H1 (cell line): ENCODE measurements around the gene CDH1. TPM values are rescaled to one million over a fixed set of nuclear protein-coding genes. Genes with fewer than 3 reads are reported as not detected.

Source experiments
- EP300 ChIP-seq, 2 experiments: IDR thresholded peaks; 1 replicate in 1 of 2; 2 replicates in 1 of 2; pipeline ENCODE4 v1.6.1; 2011 to 2012; ENCODE audit warnings: low read depth in 2 of 2, low read length in 2 of 2, mild to moderate bottlenecking in 2 of 2, borderline replicate concordance in 1 of 2, inconsistent platforms in 1 of 2, moderate library complexity in 1 of 2
- KDM4A ChIP-seq: IDR thresholded peaks from one replicate; pipeline ENCODE4 v1.7.1; 2012; ENCODE audit warnings: low read depth, mild to moderate bottlenecking, moderate library complexity, low read length, inconsistent platforms; ENCODE audit not compliant: severe bottlenecking
- POLR2AphosphoS5 ChIP-seq: IDR thresholded peaks from 2 replicates; pipeline ENCODE4 v1.6.1; 2011; ENCODE audit warnings: low read depth, low read length
- polyA plus RNA-seq, 7 experiments: library from polyadenylated mRNA; depleted of rRNA in 3 of 7; stranded (reverse) in 5 of 7; unstranded in 2 of 7; fragments of >200 nt in 5 of 7; fragments of 200-250 nt in 2 of 7; gene quantifications; 1 replicate in 5 of 7; 2 replicates in 1 of 7; 4 replicates in 1 of 7; pipeline versions ENCODE4 v1.2.1 to v1.2.3, GENCODE V29; 2011 to 2013; ENCODE audit warnings: missing spikeins in 2 of 7, mixed read lengths in 2 of 7
- total RNA-seq: library from RNA; stranded (reverse); fragmentation: NEBNext Ultra II Directional; extraction: Animal tissue kit (Norgen Biotek cat#: 25700); gene quantifications from 2 replicates; pipeline ENCODE4 v1.2.1, GENCODE V29; 2021

Gene CDH1
- total and polyA plus RNA-seq, 2 of the 8 experiments (the other 6 are each of a cell fraction or from before 2014, with no cell fraction given): 133 to 265 TPM

GRCh38 chr16:68750193-68750695 lies 13.2 kb downstream of the CDH1 start (continued):
- no peak for TF ChIP-seq POLR2AphosphoS5
- TF ChIP-seq KDM4A: no peak
- no peak for TF ChIP-seq EP300 (IDR thresholded peaks at IDR 0.05; ENCODE audit: borderline replicate concordance in 1 of 2, low read depth in 2 of 2, low read length in 2 of 2)
